NB4 (cell line): Measurements from ENCODE around the gene METTL25B.

ENCODE experiments used
- POLR2A ChIP-seq: IDR thresholded peaks from 2 replicates; pipeline ENCODE4 v1.6.1; 2011; ENCODE audit warnings: mild to moderate bottlenecking; ENCODE audit not compliant: insufficient read length; ENCODE audit errors: extremely low read depth
- TF ChIP-seq, protein P1 (sequence below): IDR thresholded peaks from one replicate; pipeline ENCODE4 v1.5.1; 2012; ENCODE audit warnings: low read depth, low read length

DNA sequence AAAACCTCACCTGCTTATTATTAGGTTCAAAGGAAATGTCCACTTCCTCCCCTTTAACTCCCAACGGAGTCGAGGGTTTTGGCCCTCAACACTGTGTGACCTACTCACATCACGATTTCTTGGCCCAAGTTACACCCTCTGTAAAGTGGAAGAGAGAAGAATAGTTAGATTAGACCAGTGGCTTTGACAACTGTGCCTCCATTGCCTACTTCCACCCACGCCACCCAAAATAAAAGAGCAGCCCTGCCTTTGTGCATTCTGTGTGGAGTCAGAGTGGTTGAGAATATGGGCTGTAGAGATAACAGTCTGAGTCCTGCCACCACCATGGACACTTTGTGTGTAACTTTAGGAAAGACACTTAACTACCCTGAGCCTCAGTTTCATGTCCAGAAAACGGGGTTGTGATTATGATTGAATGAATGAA, 27.3 kb downstream of the METTL25B start:
- TF ChIP-seq, protein P1, sequence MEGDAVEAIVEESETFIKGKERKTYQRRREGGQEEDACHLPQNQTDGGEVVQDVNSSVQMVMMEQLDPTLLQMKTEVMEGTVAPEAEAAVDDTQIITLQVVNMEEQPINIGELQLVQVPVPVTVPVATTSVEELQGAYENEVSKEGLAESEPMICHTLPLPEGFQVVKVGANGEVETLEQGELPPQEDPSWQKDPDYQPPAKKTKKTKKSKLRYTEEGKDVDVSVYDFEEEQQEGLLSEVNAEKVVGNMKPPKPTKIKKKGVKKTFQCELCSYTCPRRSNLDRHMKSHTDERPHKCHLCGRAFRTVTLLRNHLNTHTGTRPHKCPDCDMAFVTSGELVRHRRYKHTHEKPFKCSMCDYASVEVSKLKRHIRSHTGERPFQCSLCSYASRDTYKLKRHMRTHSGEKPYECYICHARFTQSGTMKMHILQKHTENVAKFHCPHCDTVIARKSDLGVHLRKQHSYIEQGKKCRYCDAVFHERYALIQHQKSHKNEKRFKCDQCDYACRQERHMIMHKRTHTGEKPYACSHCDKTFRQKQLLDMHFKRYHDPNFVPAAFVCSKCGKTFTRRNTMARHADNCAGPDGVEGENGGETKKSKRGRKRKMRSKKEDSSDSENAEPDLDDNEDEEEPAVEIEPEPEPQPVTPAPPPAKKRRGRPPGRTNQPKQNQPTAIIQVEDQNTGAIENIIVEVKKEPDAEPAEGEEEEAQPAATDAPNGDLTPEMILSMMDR, result no peak
- no peak for TF ChIP-seq POLR2A
